Measurements from ENCODE around the gene MST1R.

DNA sequence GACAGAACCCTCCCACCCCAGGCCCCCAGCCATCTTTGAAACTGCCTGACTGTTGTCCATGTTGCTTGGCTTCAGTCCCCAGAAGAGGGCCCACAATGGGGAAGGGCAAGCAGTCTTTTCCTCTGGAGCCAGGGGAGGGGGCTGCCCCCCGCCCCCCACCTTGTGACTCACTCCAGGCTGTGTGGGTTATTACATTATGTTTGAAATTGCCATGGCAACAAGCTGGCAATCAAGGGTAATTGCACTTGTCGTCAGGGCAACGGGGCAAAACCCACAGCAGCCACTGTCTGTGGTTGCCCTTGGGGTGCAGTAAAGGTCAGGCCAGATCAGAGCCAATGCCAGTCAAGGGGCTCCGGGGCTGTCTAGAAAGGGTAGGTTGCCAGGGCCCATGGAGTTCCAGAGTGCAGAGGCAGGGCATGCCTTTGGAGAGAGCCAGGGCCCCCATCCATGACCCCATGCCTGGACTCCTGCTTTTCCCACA lies 30.8 kb downstream of the MST1R start:
- TF ChIP-seq CTCF (conservative IDR thresholded peaks at IDR 0.05; ENCODE audit: low read length) (no peak), EZH2phosphoT487 (IDR thresholded peaks at IDR 0.05; ENCODE audit: borderline replicate concordance, low read depth, low read length) (no peak)
